Prostate gland (tissue), 2 donors: ENCODE results near the gene TAS1R3.

ENCODE experiments used
- POLR2A ChIP-seq: fragments of 450-650 bp; IDR thresholded peaks from one replicate; pipeline ENCODE4 v1.6.1; 2016; ENCODE audit warnings: antibody characterized with exemption, mild to moderate bottlenecking
- TF ChIP-seq, protein P1 (sequence below), 4 experiments: fragments of 200-600 bp in 2 of 4; fragments of 450-650 bp in 2 of 4; sonication (generic) in 2 of 4; IDR thresholded peaks; 1 replicate in 3 of 4; 2 replicates in 1 of 4; pipeline ENCODE4 v1.5.1; 2016 to 2019; ENCODE audit warnings: antibody characterized with exemption in 4 of 4, mild to moderate bottlenecking in 2 of 4, moderate library complexity in 2 of 4

DNA sequence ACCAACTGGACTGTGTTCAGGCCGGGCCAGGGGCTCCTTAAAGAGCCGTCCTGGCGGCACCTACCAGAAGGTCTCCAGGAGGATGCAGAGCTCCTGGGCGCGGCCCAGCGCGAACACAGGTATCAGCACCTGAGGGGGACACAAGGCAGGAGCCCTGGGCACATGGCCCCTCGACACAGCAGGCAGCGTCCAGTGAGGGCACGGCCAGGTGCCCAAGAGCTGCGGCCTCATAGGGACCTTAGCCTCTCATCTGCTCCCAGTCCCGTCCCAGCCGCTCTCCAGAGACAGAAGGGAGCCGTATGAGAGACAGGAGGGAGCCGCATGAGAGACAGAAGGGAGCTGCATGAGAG lies 16.9 kb upstream of the TAS1R3 start:
- no peak for TF ChIP-seq POLR2A
- TF ChIP-seq, protein P1, sequence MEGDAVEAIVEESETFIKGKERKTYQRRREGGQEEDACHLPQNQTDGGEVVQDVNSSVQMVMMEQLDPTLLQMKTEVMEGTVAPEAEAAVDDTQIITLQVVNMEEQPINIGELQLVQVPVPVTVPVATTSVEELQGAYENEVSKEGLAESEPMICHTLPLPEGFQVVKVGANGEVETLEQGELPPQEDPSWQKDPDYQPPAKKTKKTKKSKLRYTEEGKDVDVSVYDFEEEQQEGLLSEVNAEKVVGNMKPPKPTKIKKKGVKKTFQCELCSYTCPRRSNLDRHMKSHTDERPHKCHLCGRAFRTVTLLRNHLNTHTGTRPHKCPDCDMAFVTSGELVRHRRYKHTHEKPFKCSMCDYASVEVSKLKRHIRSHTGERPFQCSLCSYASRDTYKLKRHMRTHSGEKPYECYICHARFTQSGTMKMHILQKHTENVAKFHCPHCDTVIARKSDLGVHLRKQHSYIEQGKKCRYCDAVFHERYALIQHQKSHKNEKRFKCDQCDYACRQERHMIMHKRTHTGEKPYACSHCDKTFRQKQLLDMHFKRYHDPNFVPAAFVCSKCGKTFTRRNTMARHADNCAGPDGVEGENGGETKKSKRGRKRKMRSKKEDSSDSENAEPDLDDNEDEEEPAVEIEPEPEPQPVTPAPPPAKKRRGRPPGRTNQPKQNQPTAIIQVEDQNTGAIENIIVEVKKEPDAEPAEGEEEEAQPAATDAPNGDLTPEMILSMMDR (IDR thresholded peaks at IDR 0.05): no peak
